ENCODE data around the gene CAPZB. TPM values are rescaled to one million over a fixed set of nuclear protein-coding genes. Genes with fewer than 3 reads are reported as not detected.

The CAPZB gene
- total and polyA plus RNA-seq, 2 of the 4 experiments (the other 2 are of a cell fraction) = 216 to 304 TPM

- Histone ChIP-seq H4K91ac (ENCODE audit: insufficient read depth, low read depth, low read length) (no peak overlapping the region), H2BK15ac (ENCODE audit: low read depth, low read length) (no peak overlapping the region), H3K79me1 (ENCODE audit: low read depth in 1 of 2, low read length in 2 of 2) (peaks cover 19 to 93% of the 10 kb centered on the region in 2 experiments), H4K5ac (ENCODE audit: low read depth, low read length) (no peak overlapping the region), H3K36me3 (ENCODE audit: control insufficient read depth, insufficient read depth, low read length) (peaks cover 8% of the 10 kb centered on the region), H3K18ac (ENCODE audit: low read depth, low read length) (no peak overlapping the region), H3K27ac (ENCODE audit: insufficient read depth, low read length) (no peak overlapping the region), H3K9ac (ENCODE audit: low read depth, low read length) (no peak overlapping the region), H2AK9ac (replicated peaks; ENCODE audit: low read depth, low read length, poor library complexity) (peak overlapping the region; percentile 26), H3K4ac (ENCODE audit: low read depth, low read length) (no peak overlapping the region), H2BK20ac (ENCODE audit: low read depth, low read length) (no peak overlapping the region), H3K9me3 (ENCODE audit: control insufficient read depth, insufficient read depth, low read length) (no peaks in the 10 kb centered on the region), H2BK5ac (ENCODE audit: low read depth, low read length, poor library complexity, severe bottlenecking) (no peak overlapping the region), H4K8ac (ENCODE audit: low read depth in 2 of 2, low read length in 2 of 2) (no peak overlapping the region), H3K4me2 (ENCODE audit: low read depth, low read length) (no peak overlapping the region), H3K4me3 (ENCODE audit: insufficient read depth, low read depth, low read length) (no peak overlapping the region), H3K14ac (replicated peaks; ENCODE audit: low read depth, low read length) (no peak overlapping the region), H3K23ac (ENCODE audit: low read depth, low read length) (no peak overlapping the region), H3K9me1 (ENCODE audit: insufficient read depth, low read length) (peaks cover 58% of the 10 kb centered on the region), H2AK5ac (ENCODE audit: low read depth, low read length) (no peak overlapping the region), H2BK120ac (ENCODE audit: low read depth, low read length) (no peak overlapping the region), H3K27me3 (ENCODE audit: control insufficient read depth, insufficient read depth, low read length) (no peaks in the 10 kb centered on the region), H2AFZ (replicated peaks; ENCODE audit: low read length, poor library complexity) (no peak overlapping the region), H3K56ac (ENCODE audit: extremely low read depth, insufficient read depth, low read length) (no peak overlapping the region), H4K20me1 (ENCODE audit: insufficient read depth, low read length) (peaks cover 96% of the 10 kb centered on the region), H3K4me1 (ENCODE audit: control insufficient read depth, insufficient read depth, low read length) (peaks cover 36% of the 10 kb centered on the region)
- no peak for TF ChIP-seq RAD21 (IDR thresholded peaks at IDR 0.05; ENCODE audit: low read length)
- TF ChIP-seq, protein P1, sequence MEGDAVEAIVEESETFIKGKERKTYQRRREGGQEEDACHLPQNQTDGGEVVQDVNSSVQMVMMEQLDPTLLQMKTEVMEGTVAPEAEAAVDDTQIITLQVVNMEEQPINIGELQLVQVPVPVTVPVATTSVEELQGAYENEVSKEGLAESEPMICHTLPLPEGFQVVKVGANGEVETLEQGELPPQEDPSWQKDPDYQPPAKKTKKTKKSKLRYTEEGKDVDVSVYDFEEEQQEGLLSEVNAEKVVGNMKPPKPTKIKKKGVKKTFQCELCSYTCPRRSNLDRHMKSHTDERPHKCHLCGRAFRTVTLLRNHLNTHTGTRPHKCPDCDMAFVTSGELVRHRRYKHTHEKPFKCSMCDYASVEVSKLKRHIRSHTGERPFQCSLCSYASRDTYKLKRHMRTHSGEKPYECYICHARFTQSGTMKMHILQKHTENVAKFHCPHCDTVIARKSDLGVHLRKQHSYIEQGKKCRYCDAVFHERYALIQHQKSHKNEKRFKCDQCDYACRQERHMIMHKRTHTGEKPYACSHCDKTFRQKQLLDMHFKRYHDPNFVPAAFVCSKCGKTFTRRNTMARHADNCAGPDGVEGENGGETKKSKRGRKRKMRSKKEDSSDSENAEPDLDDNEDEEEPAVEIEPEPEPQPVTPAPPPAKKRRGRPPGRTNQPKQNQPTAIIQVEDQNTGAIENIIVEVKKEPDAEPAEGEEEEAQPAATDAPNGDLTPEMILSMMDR (conservative IDR thresholded peaks at IDR 0.05; ENCODE audit: low read depth, low read length) = no peak
- TF ChIP-seq MXI1 (IDR thresholded peaks at IDR 0.05; ENCODE audit: borderline replicate concordance, low read depth, low read length) = no peak
- TF ChIP-seq CHD1 (IDR thresholded peaks at IDR 0.05; ENCODE audit: low read depth, low read length) = no peak
- TF ChIP-seq RCOR1 (IDR thresholded peaks at IDR 0.05; ENCODE audit: insufficient replicate concordance, low read length) = no peak
- no peak for TF ChIP-seq POLR2A (IDR thresholded peaks at IDR 0.05; ENCODE audit: low read depth, low read length)
- no peak for TF ChIP-seq USF2 (IDR thresholded peaks at IDR 0.05; ENCODE audit: low read depth, low read length)
- no peak for TF ChIP-seq MAZ (IDR thresholded peaks at IDR 0.05; ENCODE audit: borderline replicate concordance, low read depth, low read length)
- TF ChIP-seq FOS (IDR thresholded peaks at IDR 0.05; ENCODE audit: low read depth, low read length) = no peak
- TF ChIP-seq, protein P2, sequence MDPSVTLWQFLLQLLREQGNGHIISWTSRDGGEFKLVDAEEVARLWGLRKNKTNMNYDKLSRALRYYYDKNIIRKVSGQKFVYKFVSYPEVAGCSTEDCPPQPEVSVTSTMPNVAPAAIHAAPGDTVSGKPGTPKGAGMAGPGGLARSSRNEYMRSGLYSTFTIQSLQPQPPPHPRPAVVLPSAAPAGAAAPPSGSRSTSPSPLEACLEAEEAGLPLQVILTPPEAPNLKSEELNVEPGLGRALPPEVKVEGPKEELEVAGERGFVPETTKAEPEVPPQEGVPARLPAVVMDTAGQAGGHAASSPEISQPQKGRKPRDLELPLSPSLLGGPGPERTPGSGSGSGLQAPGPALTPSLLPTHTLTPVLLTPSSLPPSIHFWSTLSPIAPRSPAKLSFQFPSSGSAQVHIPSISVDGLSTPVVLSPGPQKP (IDR thresholded peaks at IDR 0.05; ENCODE audit: borderline replicate concordance, low read depth, low read length) = no peak
- no peak for TF ChIP-seq RFX5 (IDR thresholded peaks at IDR 0.05; ENCODE audit: low read depth, low read length)
- no peak for TF ChIP-seq SMC3 (IDR thresholded peaks at IDR 0.05; ENCODE audit: low read depth, low read length)
- no TSS peak for BruUV-seq (replicated peaks)
- intact Hi-C loops (cut with micrococcal nuclease) = loop anchor here (5.0 kb wide), 1 partner anchor 118 kb away; no protein-coding TSS in a partner anchor
- POLR2A ChIA-PET (ENCODE audit: unreplicated experiment) = no interaction called here
- WGBS, 2 experiments (ENCODE audit: extremely low coverage in 2 of 2, insufficient read length in 1 of 2) = 100% methylated on average over 3 of the region's 4 CpGs; no CpG with 5 or more reads in 1 of the 2 experiments
- ATAC-seq (ENCODE audit: low read depth) = no peak
- in situ Hi-C loops (cut with MboI; ENCODE audit: low sequenced_read_pairs) = no loop called here
- DNase-seq = no peak
- dilution Hi-C loops (cut with HindIII; ENCODE audit: low sequenced_read_pairs, unreplicated experiment) = no loop called here
- CTCF ChIA-PET = no interaction called here
Observed at GRCh38 chr1:19465650-19466049, 19.7 kb downstream of the CAPZB start.
